Activated CD4-positive, CD25-positive, alpha-beta regulatory T cell treated with anti-CD3 and anti-CD28 coated beads, Interleukin-2, amount 50 U/mL, for 72 hours (primary cell): Measurements from ENCODE around the gene DDIAS.

ENCODE experiments used
- DNase-seq: peaks from one replicate; pipeline ENCODE4 v3.0.0; 2021

Gene DDIAS

GRCh38 chr11:82974135-82974534, 72.6 kb downstream of the DDIAS start:
- no peak for DNase-seq

GRCh38 chr11:82974851-82975250, 73.3 kb downstream of the DDIAS start:
- DNase-seq: no peak

- DNase-seq: no peak
These were observed 74.3 kb downstream of the DDIAS start for GRCh38 chr11:82975882-82976281.

GRCh38 chr11:82976786-82977185, 75.2 kb downstream of the DDIAS start:
- DNase-seq: no peak

- DNase-seq: no peak
These were observed 77.0 kb downstream of the DDIAS start for GRCh38 chr11:82978422-82979099.

GRCh38 chr11:82979824-82980223, 78.3 kb downstream of the DDIAS start:
- DNase-seq: no peak

GRCh38 chr11:82980292-82980691, 78.8 kb downstream of the DDIAS start:
- no peak for DNase-seq

GRCh38 chr11:82980947-82981346, 79.4 kb downstream of the DDIAS start:
- DNase-seq: no peak

GRCh38 chr11:82981852-82982251, 80.3 kb downstream of the DDIAS start:
- no peak for DNase-seq
